ENCODE data around the gene FKBP3. TPM values are rescaled to one million over a fixed set of nuclear protein-coding genes. Genes with fewer than 3 reads are reported as not detected.

Gene FKBP3
- total RNA-seq, 1 experiment from 2014 or later = 157 TPM

- Histone ChIP-seq H3K9ac (ENCODE audit: extremely low read depth, insufficient read length, low read length) (no peak overlapping the region), H3K27me3 (ENCODE audit: insufficient read depth, low read length) (no peaks in the 10 kb centered on the region), H3K23me2 (ENCODE audit: insufficient read length, low read depth, low read length, poor library complexity, severe bottlenecking) (peaks cover 3% of the 10 kb centered on the region), H4K5ac (ENCODE audit: insufficient read length, low read depth, low read length) (no peak overlapping the region), H2AK5ac (ENCODE audit: insufficient read length, low read length) (no peak overlapping the region), H3K14ac (ENCODE audit: insufficient read depth, low read length) (no peak overlapping the region), H2BK120ac (ENCODE audit: low read depth, low read length, poor library complexity, severe bottlenecking) (no peak overlapping the region), H4K91ac (ENCODE audit: insufficient read length, low read depth, low read length) (no peak overlapping the region), H3K4me1 (ENCODE audit: insufficient read depth, low read length) (no peaks in the 10 kb centered on the region), H2BK5ac (ENCODE audit: insufficient read length, low read length) (no peak overlapping the region), H2AFZ (ENCODE audit: low read length) (no peak overlapping the region), H3K18ac (ENCODE audit: insufficient read length, low read depth, low read length) (no peak overlapping the region), H3K4ac (ENCODE audit: low read depth, low read length) (no peak overlapping the region), H4K20me1 (ENCODE audit: control insufficient read depth, insufficient read depth, insufficient read length) (no peaks in the 10 kb centered on the region), H3K9me3 (ENCODE audit: control insufficient read depth, low read depth, low read length) (no peaks in the 10 kb centered on the region), H2BK12ac (ENCODE audit: insufficient read length, low read depth, low read length) (no peak overlapping the region), H3K79me2 (ENCODE audit: insufficient read depth, low read length) (no peaks in the 10 kb centered on the region), H3T11ph (ENCODE audit: low read length) (no peak overlapping the region), H3K79me1 (ENCODE audit: insufficient read depth, low read depth, low read length, poor library complexity, severe bottlenecking) (no peaks in the 10 kb centered on the region), H3K4me2 (ENCODE audit: insufficient read depth, insufficient read length, low read length) (no peak overlapping the region), H2BK20ac (ENCODE audit: low read depth, low read length, poor library complexity, severe bottlenecking) (no peak overlapping the region), H3K56ac (ENCODE audit: insufficient read length, low read depth, low read length) (no peak overlapping the region), H3K27ac (ENCODE audit: insufficient read length, low read depth, low read length) (no peak overlapping the region), H2BK15ac (ENCODE audit: low read depth, low read length) (no peak overlapping the region), H3K23ac (ENCODE audit: insufficient read length, low read depth, low read length) (no peak overlapping the region), H4K8ac (replicated peaks; ENCODE audit: insufficient read length, low read depth, low read length) (no peak overlapping the region)
- H3K27ac Mint-ChIP-seq = no peak overlapping the region
- no peak for DNase-seq
- H3K36me3 Mint-ChIP-seq (ENCODE audit: insufficient read depth in 1 of 3, low read depth in 3 of 3) = peaks cover 0 to 4% (median 0%) of the 10 kb centered on the region in 3 experiments; a peak in 2 of 7 replicates
- no peaks in the 10 kb centered on the region for H3K27me3 Mint-ChIP-seq (ENCODE audit: low read depth)
- peaks cover 3 to 10% of the 10 kb centered on the region in 2 experiments; a peak in 3 of 4 replicates for H3K4me1 Mint-ChIP-seq
- no peak overlapping the region for H3K4me3 Mint-ChIP-seq
- WGBS (ENCODE audit: extremely low coverage, insufficient read length, low lambda C conversion rate) = no CpG with 5 or more reads among the region's 5 CpGs
- TF ChIP-seq CTCF (conservative IDR thresholded peaks at IDR 0.05) = no peak
- no peaks in the 10 kb centered on the region for H3K9me3 Mint-ChIP-seq
Measured at GRCh38 chr14:45177076-45177475, 42.8 kb upstream of the FKBP3 start.

All from H9 (cell line).